Measurements from ENCODE around the gene EIF2S1.
"Not testable (repeated sequence)": the region's sequence is repeated elsewhere in the genome, so short reads cannot be mapped to it uniquely, and the experiment has no call there.

The EIF2S1 gene

GRCh38 chr14:67331368-67332125 is 28.6 kb upstream of the EIF2S1 start:
- peak; percentile 26 for DNase-seq
- in situ Hi-C loops (cut with HindIII; ENCODE audit: low pct_ligation_motif_present, low sequenced_read_pairs), result no loop called here
- Histone ChIP-seq H3K27me3 (replicated peaks) (no peaks in the 10 kb centered on the region), H3K36me3 (replicated peaks) (peaks cover 31% of the 10 kb centered on the region), H3K4me3 (ENCODE audit: low read depth, low read length) (no peak overlapping the region), H3K27ac (no peak overlapping the region)
- no peak for TF ChIP-seq CTCF (IDR thresholded peaks at IDR 0.05; ENCODE audit: low read depth, low read length, missing control alignments)

- no peak for TF ChIP-seq CTCF (IDR thresholded peaks at IDR 0.05; ENCODE audit: low read depth, low read length, missing control alignments)
- Histone ChIP-seq H3K27me3 (replicated peaks) (no peaks in the 10 kb centered on the region), H3K36me3 (replicated peaks) (peaks cover 33% of the 10 kb centered on the region), H3K27ac (no peak overlapping the region), H3K4me3 (ENCODE audit: low read depth, low read length) (no peak overlapping the region)
- DNase-seq, result peak; percentile 14
- in situ Hi-C loops (cut with HindIII; ENCODE audit: low pct_ligation_motif_present, low sequenced_read_pairs), result no loop called here
These were observed 27.7 kb upstream of the EIF2S1 start for GRCh38 chr14:67332468-67332867.

DNA sequence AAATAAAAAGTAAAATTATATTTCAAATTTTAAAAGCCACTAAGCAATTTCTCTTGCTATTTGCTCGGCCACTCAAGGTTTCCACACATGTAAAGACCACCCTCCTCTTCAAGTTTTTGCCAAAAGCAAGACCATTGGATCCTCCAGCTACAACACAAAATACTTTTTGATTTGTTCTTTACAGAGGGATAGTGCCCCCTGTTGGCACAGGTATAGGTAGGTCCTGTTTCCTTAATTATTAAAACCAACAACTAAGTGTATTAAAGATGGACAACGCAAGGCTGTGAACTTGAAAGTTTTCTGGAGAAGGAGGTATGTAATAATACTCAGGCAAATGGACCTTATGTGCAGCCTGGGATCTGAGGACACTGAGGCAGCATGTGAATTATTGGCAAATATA is 24.3 kb upstream of the EIF2S1 start:
- Histone ChIP-seq H3K27ac (no peak overlapping the region), H3K4me3 (ENCODE audit: low read depth, low read length) (no peak overlapping the region), H3K36me3 (replicated peaks) (peaks cover 55% of the 10 kb centered on the region), H3K27me3 (replicated peaks) (no peaks in the 10 kb centered on the region)
- no peak for DNase-seq
- TF ChIP-seq CTCF (IDR thresholded peaks at IDR 0.05; ENCODE audit: low read depth, low read length, missing control alignments), result peak; percentile 60
- in situ Hi-C loops (cut with HindIII; ENCODE audit: low pct_ligation_motif_present, low sequenced_read_pairs), result no loop called here

- in situ Hi-C loops (cut with HindIII; ENCODE audit: low pct_ligation_motif_present, low sequenced_read_pairs); H3K4me3 ChIP-seq (ENCODE audit: low read depth, low read length); H3K27ac ChIP-seq; DNase-seq; H3K27me3 ChIP-seq (replicated peaks): not testable (repeated sequence)
- H3K36me3 ChIP-seq (replicated peaks), result peaks cover 57% of the 10 kb centered on the region
These were observed 18.9 kb upstream of the EIF2S1 start for GRCh38 chr14:67341231-67341630.

DNA sequence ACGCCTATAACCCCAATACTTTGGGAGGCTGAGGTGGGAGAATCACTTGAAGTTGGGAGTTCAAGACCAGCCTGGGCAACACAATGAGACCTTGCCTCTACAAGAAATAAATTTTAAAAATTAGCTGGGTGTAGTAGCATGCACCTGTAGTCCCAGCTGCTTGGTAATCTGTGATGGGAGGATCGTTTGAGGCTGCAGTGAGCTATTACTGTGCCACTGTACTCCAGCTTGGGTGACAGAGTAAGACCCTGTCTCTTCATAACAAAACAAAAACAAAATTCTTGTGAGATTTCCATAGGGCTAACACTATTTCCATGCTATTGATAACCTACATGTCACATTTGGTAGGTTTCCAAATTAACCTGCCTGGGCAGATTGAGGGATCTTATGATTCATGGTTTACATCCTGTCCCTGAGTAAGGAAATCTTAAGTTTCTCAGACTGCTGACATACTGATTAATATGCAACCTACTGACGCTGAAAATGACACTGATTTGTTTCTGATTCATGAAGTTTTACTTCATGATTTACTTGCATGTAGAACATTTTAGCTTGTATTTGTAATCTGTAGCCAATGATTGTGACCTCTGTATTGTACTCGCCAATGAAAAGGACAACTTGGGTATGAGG is 16.4 kb upstream of the EIF2S1 start:
- H3K4me3 ChIP-seq (ENCODE audit: low read depth, low read length), result no peak overlapping the region
- no peaks in the 10 kb centered on the region for H3K27me3 ChIP-seq (replicated peaks)
- no peak for DNase-seq
- in situ Hi-C loops (cut with HindIII; ENCODE audit: low pct_ligation_motif_present, low sequenced_read_pairs), result no loop called here
- no peak for TF ChIP-seq CTCF (IDR thresholded peaks at IDR 0.05; ENCODE audit: low read depth, low read length, missing control alignments)
- H3K36me3 ChIP-seq (replicated peaks), result peaks cover 57% of the 10 kb centered on the region
- H3K27ac ChIP-seq, result no peak overlapping the region

GRCh38 chr14:67345583-67345982 is 14.5 kb upstream of the EIF2S1 start:
- H3K36me3 ChIP-seq (replicated peaks), result peaks cover 57% of the 10 kb centered on the region
- H3K27ac ChIP-seq, result no peak overlapping the region
- H3K4me3 ChIP-seq (ENCODE audit: low read depth, low read length), result no peak overlapping the region
- DNase-seq, result no peak
- no peaks in the 10 kb centered on the region for H3K27me3 ChIP-seq (replicated peaks)
- no peak for TF ChIP-seq CTCF (IDR thresholded peaks at IDR 0.05; ENCODE audit: low read depth, low read length, missing control alignments)
- in situ Hi-C loops (cut with HindIII; ENCODE audit: low pct_ligation_motif_present, low sequenced_read_pairs), result no loop called here

Measured in brain microvascular endothelial cell (primary cell).